GM19455 (cell line): ENCODE measurements around the gene UROD.
"Not testable (repeated sequence)": the region's sequence is repeated elsewhere in the genome, so short reads cannot be mapped to it uniquely, and the experiment has no call there.

ENCODE experiments used
- ATAC-seq: cut with Tn5 transposase; IDR thresholded peaks from one replicate; pipeline ENCODE4 v1.9.1; 2021; ENCODE audit not compliant: unreplicated experiment

UROD gene

DNA sequence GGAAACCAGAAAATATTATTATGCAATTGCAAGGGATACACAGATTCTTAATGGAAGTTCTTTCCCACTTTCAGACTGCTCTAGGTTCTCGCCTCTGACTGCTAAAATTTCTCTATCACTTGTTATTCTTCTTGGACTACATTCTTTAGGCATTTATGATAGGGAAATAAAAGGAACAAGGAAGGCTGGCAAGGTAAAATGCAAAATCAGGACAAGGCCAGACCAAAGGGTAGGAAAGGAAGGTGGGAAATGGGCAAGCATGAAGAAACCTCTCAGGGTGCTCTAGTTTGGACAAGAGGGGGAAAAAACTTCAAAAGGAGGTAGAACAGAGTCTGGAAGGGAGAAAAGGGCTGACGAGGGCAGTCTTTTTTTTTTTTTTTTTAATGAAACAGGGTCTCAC lies 26.2 kb downstream of the UROD start:
- ATAC-seq, result no peak

DNA sequence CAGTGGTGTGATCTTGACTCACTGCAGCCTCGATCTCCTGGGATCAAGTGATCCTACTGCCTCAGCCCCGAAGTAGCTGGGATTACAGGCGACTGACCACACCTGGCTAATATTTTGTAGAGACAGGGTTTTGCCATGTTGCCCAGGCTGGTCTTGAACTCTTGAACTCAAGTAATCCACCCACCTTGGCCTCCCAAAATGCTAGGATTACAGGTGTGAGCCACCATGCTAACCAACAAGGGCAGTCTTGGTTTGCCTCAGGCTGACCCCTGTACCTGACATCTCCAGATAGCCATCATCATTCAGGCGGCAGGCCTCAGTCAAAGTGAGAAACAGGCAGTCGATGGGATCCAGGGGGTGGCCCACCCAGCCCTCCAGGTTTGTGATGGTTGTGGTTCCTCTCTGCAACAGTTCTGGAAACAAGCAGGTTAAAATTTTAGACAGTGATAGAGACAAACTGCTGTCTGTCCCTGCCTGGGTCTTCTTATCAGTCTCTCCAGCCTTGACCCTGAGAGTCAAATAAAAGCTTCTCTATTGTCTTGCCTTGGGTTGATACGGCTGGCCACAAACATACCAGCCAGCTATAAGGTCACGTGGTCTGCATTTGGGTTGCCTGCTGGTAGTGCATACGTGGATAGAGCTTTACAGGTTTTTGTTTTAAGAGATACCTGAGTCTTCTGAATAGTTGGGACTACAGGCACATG lies 26.8 kb downstream of the UROD start:
- no peak for ATAC-seq

DNA sequence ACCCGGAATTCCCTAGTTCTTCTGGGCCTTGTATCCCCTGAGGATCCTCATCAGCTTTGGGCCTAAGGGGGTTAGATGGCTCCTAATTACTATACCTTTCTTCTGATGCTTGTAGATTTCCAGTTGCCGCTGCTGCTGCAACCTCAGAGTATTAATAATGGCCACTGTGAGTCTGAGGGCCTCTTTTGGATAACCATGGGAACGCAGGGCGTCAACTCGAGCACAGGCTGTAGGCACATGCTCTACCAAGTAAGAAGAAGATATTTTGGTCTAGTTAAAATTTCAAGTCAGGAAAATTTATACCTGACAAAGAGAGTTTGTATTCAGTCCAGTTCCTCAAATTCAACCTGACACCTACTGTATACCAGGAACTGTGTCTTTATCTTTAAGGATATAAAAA lies 28.2 kb downstream of the UROD start:
- ATAC-seq, result no peak

DNA sequence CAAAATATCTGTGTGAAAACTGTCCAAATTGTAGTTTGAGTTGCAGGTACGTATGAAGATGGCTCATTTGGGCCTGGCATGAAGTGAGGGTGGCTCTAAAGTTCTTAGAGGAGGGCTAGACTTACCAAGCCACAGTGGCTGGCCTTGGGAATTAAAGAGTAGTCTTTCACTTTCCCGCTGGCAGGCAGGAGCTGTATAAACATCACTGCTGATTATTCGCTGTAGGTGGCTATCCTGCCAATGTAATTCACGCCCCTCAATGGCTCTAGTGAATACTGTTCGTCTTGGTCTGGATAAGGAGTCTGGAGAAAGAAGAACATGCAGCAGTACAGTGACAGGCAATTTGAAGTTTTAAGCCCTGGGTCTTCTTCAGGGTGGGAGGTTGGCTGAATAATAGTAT lies 31.0 kb downstream of the UROD start:
- no peak for ATAC-seq

DNA sequence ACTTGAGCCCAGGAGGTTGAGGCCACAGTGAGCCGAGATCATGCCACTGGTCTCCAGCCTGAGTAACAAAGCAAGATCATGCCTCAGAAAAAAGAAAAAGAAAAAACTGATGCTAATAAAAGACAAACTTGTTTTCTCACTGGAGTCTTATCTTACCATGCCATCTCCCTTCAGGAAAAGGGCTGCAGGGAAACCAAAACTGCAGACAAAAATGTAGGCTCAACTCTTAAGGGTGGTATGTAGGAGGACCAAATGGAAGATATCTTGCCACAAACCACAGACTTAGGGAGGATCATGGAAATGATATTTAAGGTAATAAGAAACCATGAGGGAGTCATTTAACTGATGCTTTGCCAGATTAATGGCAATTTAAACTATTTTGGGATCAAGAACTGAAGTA lies 32.9 kb downstream of the UROD start:
- no peak for ATAC-seq

DNA sequence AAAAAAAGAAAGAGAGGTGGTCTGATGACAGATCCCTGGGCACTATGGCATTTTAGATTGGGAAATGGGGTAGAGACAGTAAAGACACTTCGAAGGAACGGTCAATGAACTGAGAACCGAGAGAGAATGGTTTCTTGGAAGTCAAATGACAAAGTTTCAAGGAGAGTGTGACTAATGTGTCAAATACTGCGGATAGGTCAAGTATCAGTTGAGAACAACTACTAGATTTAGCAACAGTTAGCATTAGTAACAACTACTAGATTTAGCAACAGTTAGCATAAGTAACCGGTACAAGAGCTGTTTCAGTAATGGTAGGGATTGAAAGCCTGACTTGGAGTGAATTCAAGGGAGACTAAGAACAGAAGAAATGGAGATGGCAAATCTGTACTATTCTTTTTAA lies 35.0 kb downstream of the UROD start:
- ATAC-seq, result no peak

DNA sequence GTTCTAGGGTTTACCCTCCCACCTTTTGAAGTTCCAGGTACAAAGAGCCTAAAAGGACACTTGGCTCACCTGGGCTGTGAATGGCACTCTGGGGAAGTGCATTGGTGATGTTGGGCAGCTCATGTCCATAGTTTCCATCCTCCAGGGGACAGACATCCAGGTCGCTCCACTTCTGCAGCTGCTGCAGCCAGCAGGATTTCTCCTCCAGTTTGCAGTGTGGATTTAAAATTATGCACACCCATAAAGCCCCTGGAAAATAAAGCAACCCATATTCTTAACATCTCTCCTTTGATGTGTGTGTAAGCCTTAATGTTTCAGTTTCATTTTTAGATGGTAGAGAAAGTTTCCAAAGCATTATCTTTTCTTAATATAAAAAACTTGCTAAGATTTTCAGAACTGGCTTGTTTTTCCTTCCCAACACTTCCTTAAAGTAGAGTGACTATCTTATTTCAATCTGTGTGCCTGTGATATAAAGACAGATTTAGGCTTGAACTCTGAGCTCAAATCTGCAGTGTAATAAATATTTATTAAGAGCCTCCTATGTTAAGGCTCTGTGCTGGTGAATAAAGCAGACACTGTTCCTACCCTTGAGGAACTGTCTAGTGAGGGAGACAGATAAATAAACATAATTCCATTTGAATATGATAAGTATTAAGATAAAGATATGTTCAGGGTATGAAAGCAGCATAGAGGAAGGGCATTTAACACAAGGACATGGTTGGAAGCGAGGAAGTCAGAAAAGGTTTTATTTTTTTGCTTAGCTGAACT lies 39.1 kb downstream of the UROD start:
- ATAC-seq, result no peak

DNA sequence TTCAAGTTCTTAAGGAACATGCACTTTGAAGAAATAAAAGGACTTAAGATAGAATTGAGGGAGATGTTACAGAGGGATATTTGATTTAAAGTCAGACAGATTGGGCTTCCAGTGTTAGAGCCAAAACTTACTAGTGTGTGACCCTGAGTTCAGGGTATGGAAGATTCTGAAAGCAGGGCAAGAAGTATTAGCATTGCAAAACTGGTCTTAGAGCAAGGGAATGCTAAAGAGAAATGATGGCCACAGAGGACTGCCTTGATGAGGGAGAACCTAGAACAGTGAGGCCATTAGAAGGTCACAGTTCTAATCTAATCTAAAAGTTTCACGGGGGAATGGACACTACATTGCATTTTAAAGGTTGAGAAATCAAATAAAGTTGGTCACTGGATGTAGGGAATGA lies 45.5 kb downstream of the UROD start:
- no peak for ATAC-seq

DNA sequence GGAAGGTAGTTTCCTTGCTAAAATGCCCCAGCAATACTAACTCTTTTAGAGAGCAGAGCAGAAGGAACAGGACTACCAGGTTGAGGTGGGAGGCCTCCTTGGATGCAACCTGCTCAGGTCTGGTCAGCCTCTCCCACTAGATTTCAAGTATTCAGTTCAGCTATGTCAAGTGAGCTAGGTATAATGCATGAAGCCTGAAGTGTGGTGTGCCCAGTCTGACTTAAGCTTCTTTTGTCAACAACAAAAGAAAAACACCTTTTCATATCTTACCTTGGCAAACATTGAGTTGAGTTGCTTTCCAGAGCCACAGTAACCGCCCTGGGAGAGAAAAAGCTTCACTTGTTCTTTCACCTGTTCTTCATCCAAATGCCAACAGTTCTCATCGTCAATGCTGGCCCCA lies 47.8 kb downstream of the UROD start:
- ATAC-seq, result no peak

DNA sequence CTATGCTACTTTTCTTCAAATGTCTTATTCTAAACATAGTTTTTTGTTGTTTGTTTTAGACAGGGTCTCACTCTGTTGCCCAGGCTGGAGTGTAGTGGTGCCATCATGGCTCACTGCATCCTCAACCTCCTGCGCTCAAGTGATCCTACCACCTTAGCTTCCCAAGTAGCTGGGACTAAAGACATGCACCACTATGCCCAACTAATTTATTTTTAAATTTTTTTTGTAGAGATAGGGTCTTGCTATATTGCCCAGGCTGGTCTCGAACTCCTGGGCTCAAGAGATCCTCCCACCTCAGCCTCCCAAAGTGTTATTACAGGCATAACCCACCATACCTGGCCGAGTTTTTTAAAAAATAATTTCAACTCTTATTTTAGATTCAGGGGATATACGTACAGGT lies 50.4 kb downstream of the UROD start:
- not testable (repeated sequence) for ATAC-seq

DNA sequence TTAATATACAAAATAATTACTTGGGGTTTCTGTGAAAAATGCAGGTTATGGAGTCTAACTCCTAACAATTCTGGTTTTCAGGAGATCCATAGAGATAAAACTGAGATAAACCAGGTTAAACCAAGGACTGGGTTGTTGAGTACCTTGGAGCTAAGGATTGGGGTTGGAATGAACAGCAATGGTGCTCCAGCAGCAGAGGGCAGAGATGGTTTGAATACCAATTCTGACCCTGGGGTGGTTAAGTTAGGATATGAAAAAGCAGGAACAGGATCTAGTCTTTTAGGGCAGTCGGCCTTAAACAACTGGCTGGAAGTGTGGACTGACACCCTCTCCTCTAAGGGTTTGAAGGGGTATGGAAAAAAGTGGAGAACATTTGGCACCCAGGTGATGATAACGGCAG lies 53.0 kb downstream of the UROD start:
- ATAC-seq, result no peak
